Measurements from ENCODE around the gene PDE10A. TPM values are rescaled to one million over a fixed set of nuclear protein-coding genes. Genes with fewer than 3 reads are reported as not detected.

Gene PDE10A
- total RNA-seq, 6 donors from 2014 or later = 0.89 to 4.9 (median 1.4) TPM

DNA sequence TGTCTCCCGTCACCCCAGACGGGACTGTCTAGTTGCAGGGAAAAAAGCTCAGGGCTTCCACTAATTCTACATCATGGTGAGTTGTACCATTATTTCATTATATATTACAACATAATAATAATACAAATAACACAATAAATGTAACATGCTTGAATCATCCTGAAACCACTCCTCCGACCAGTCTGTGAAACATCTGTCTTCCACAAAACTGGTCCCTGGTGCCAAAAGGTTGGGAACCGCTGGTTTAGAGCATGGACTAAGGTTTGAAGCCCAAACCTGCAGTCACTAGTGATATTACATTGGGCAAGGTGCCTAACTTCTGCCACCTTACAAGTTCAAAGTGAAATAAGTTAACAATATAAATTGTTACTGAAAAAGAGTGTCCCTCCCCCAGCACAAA is 175.7 kb downstream of the PDE10A start:
- Histone ChIP-seq H3K4me1 (no peaks in the 10 kb centered on the region), H3K27ac (no peak overlapping the region), H3K27me3 (no peaks in the 10 kb centered on the region), H3K9me3 (no peaks in the 10 kb centered on the region), H3K4me3 (no peak overlapping the region), H3K36me3 (no peaks in the 10 kb centered on the region)
- peak in 1 of 2 donors; percentile 55 for ATAC-seq (ENCODE audit: low FRiP score in 2 of 2)
- WGBS, 2 donors = 89 to 97% methylated on average over 4 of the region's 4 CpGs
- DNase-seq = no peak
- no peak for TF ChIP-seq EP300 (IDR thresholded peaks at IDR 0.05)
- TF ChIP-seq POLR2AphosphoS5 (IDR thresholded peaks at IDR 0.05) = no peak

GRCh38 chr6:165486183-165487137 is 176.6 kb downstream of the PDE10A start:
- DNase-seq (no peak), ATAC-seq (ENCODE audit: low FRiP score in 2 of 2) (no peak)
- H3K9me3 ChIP-seq = no peaks in the 10 kb centered on the region
- TF ChIP-seq POLR2A (IDR thresholded peaks at IDR 0.05) (no peak), EP300 (IDR thresholded peaks at IDR 0.05) (no peak), POLR2AphosphoS5 (IDR thresholded peaks at IDR 0.05) (no peak)
- TF ChIP-seq, protein P1, sequence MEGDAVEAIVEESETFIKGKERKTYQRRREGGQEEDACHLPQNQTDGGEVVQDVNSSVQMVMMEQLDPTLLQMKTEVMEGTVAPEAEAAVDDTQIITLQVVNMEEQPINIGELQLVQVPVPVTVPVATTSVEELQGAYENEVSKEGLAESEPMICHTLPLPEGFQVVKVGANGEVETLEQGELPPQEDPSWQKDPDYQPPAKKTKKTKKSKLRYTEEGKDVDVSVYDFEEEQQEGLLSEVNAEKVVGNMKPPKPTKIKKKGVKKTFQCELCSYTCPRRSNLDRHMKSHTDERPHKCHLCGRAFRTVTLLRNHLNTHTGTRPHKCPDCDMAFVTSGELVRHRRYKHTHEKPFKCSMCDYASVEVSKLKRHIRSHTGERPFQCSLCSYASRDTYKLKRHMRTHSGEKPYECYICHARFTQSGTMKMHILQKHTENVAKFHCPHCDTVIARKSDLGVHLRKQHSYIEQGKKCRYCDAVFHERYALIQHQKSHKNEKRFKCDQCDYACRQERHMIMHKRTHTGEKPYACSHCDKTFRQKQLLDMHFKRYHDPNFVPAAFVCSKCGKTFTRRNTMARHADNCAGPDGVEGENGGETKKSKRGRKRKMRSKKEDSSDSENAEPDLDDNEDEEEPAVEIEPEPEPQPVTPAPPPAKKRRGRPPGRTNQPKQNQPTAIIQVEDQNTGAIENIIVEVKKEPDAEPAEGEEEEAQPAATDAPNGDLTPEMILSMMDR (IDR thresholded peaks at IDR 0.05) = no peak
- H3K4me3 ChIP-seq = no peak overlapping the region
- H3K36me3 ChIP-seq = no peaks in the 10 kb centered on the region
- no peaks in the 10 kb centered on the region for H3K4me1 ChIP-seq
- 72 to 80% methylated on average over 22 of the region's 22 CpGs for WGBS, 2 donors
- H3K27me3 ChIP-seq = no peaks in the 10 kb centered on the region
- no peak overlapping the region for H3K27ac ChIP-seq

- no peaks in the 10 kb centered on the region for H3K4me1 ChIP-seq
- no peak for ATAC-seq (ENCODE audit: low FRiP score in 2 of 2)
Observed at GRCh38 chr6:165484178-165484889, 178.7 kb downstream of the PDE10A start.

GRCh38 chr6:165481921-165482320 is 181.1 kb downstream of the PDE10A start:
- ATAC-seq (ENCODE audit: low FRiP score in 2 of 2) (no peak), DNase-seq (no peak)
- H3K27ac ChIP-seq = no peak overlapping the region
- TF ChIP-seq EP300 (IDR thresholded peaks at IDR 0.05) (no peak), POLR2A (IDR thresholded peaks at IDR 0.05) (no peak), POLR2AphosphoS5 (IDR thresholded peaks at IDR 0.05) (no peak)
- TF ChIP-seq, protein P1 (IDR thresholded peaks at IDR 0.05) = no peak
- 90 to 94% methylated on average over 4 of the region's 4 CpGs for WGBS, 2 donors
- no peaks in the 10 kb centered on the region for H3K27me3 ChIP-seq
- H3K4me1 ChIP-seq = no peaks in the 10 kb centered on the region
- no peaks in the 10 kb centered on the region for H3K36me3 ChIP-seq
- no peaks in the 10 kb centered on the region for H3K9me3 ChIP-seq
- no peak overlapping the region for H3K4me3 ChIP-seq

More at GRCh38 chr6:165484178-165484889, 178.7 kb downstream of the PDE10A start:
- no peaks in the 10 kb centered on the region for H3K9me3 ChIP-seq
- 87 to 91% methylated on average over 12 to 13 of the region's 13 CpGs for WGBS, 2 donors
- H3K27me3 ChIP-seq = no peaks in the 10 kb centered on the region
- no peak overlapping the region for H3K4me3 ChIP-seq
- peak in 1 of 2 donors; percentile 34 for DNase-seq
- no peaks in the 10 kb centered on the region for H3K36me3 ChIP-seq
- TF ChIP-seq POLR2A (IDR thresholded peaks at IDR 0.05) = no peak
- no peak for TF ChIP-seq POLR2AphosphoS5 (IDR thresholded peaks at IDR 0.05)
- TF ChIP-seq EP300 (IDR thresholded peaks at IDR 0.05) = no peak
- TF ChIP-seq, protein P1 (IDR thresholded peaks at IDR 0.05) = no peak
- H3K27ac ChIP-seq = no peak overlapping the region

GRCh38 chr6:165480916-165481315 is 182.1 kb downstream of the PDE10A start:
- H3K4me1 ChIP-seq = no peaks in the 10 kb centered on the region
- TF ChIP-seq POLR2AphosphoS5 (IDR thresholded peaks at IDR 0.05) (no peak), EP300 (IDR thresholded peaks at IDR 0.05) (no peak), POLR2A (IDR thresholded peaks at IDR 0.05) (no peak)
- TF ChIP-seq, protein P1 (IDR thresholded peaks at IDR 0.05) = no peak
- DNase-seq (no peak), ATAC-seq (ENCODE audit: low FRiP score in 2 of 2) (no peak)
- H3K27me3 ChIP-seq = no peaks in the 10 kb centered on the region
- H3K4me3 ChIP-seq = no peak overlapping the region
- H3K36me3 ChIP-seq = no peaks in the 10 kb centered on the region
- 93 to 94% methylated on average over 3 of the region's 3 CpGs for WGBS, 2 donors
- H3K9me3 ChIP-seq = no peaks in the 10 kb centered on the region
- H3K27ac ChIP-seq = no peak overlapping the region
